Spleen (tissue), 11 donors: Measurements from ENCODE around the gene ABCA12. TPM values are rescaled to one million over a fixed set of nuclear protein-coding genes. Genes with fewer than 3 reads are reported as not detected.

Experiments used
- DNase-seq: peaks from one replicate; pipeline ENCODE4 v3.0.0-alpha.2; 2020
- H3K27ac ChIP-seq, 8 donors: fragments of 200-600 bp; sonication (generic) in 7 of 8; 1 replicate in 4 of 8; 2 replicates in 4 of 8; pipeline versions ENCODE4 v1.5.0 to v1.8.0; 2016 to 2021; ENCODE audit warnings: inconsistent platforms in 4 of 8, mild to moderate bottlenecking in 4 of 8, moderate library complexity in 1 of 8
- H3K27me3 ChIP-seq, 7 donors: fragments of 200-600 bp; sonication (generic) in 6 of 7; replicated peaks in 1 of 7; 1 replicate in 4 of 7; 2 replicates in 3 of 7; pipeline versions ENCODE4 v1.5.0 to v1.8.0; 2016 to 2021; ENCODE audit warnings: inconsistent platforms in 3 of 7, mild to moderate bottlenecking in 1 of 7
- H3K36me3 ChIP-seq, 6 donors: fragments of 200-600 bp; sonication (generic) in 5 of 6; 1 replicate in 4 of 6; 2 replicates in 2 of 6; pipeline versions ENCODE4 v1.5.0 to v1.8.0; 2016 to 2021; ENCODE audit warnings: inconsistent platforms in 2 of 6
- H3K4me1 ChIP-seq, 6 donors: fragments of 200-600 bp; sonication (generic) in 5 of 6; 1 replicate in 3 of 6; 2 replicates in 3 of 6; pipeline versions ENCODE4 v1.5.0 to v1.8.0; 2016 to 2021; ENCODE audit warnings: inconsistent platforms in 3 of 6
- H3K4me3 ChIP-seq, 8 donors: fragments of 200-600 bp; sonication (generic) in 7 of 8; 1 replicate in 4 of 8; 2 replicates in 4 of 8; pipeline versions ENCODE4 v1.5.0 to v1.8.0; 2016 to 2021; ENCODE audit warnings: inconsistent platforms in 4 of 8, mild to moderate bottlenecking in 4 of 8, moderate library complexity in 2 of 8
- H3K9me3 ChIP-seq, 8 donors: fragments of 200-600 bp; sonication (generic) in 7 of 8; 1 replicate in 4 of 8; 2 replicates in 4 of 8; pipeline versions ENCODE4 v1.5.0 to v1.8.0; 2016 to 2021; ENCODE audit warnings: inconsistent platforms in 4 of 8
- POLR2A ChIP-seq, 3 donors: fragments of 450-650 bp; IDR thresholded peaks; one replicate each; pipeline ENCODE4 v1.5.1; 2017; ENCODE audit warnings: antibody characterized with exemption in 3 of 3, mild to moderate bottlenecking in 1 of 3
- POLR2AphosphoS5 ChIP-seq, 3 donors: sonication (generic); formaldehyde crosslinking; IDR thresholded peaks; one replicate each; pipeline ENCODE4 v1.5.1; 2017; ENCODE audit warnings: antibody characterized with exemption in 3 of 3
- WGBS, 5 donors: extraction: QIAGEN DNeasy Blood & Tissue Kit in 3 of 5; methylation state at CpG; one replicate each; pipeline versions ENCODE4 v1.1.5 to v1.1.7; 2013 to 2018; 5-methylcytosine and 5-hydroxymethylcytosine counted together
- intact Hi-C: fragments of 100-400 bp; cut with DNase I; formaldehyde crosslinking; loops from one replicate; pipeline ENCODE4 v1.15.0; 2023; ENCODE audit warnings: low total_unique reads
- polyA plus RNA-seq, 3 donors: library from polyadenylated mRNA; stranded (reverse); fragments of 200-250 nt; gene quantifications; one replicate each; pipeline ENCODE4 v1.2.1, GENCODE V29; 2013
- total RNA-seq, 7 donors: library from RNA; depleted of rRNA in 3 of 7; stranded (reverse); fragments of >200 nt in 3 of 7; fragmentation: NEBNext Ultra II Directional in 4 of 7; extraction: Animal tissue kit (Norgen Biotek cat#: 25700) in 4 of 7; gene quantifications; one replicate each; pipeline versions ENCODE4 v1.1.0 to v1.2.1, GENCODE V29; 2016 to 2021
- TF ChIP-seq, protein P1 (sequence below), 11 experiments: fragments of 200-600 bp in 7 of 11; fragments of 450-650 bp in 4 of 11; sonication (generic) in 4 of 11; IDR thresholded peaks in 8 of 11; conservative IDR thresholded peaks in 3 of 11; 1 replicate in 7 of 11; 2 replicates in 4 of 11; pipeline versions ENCODE4 v1.4.0 to v1.8.0; 2016 to 2021; ENCODE audit warnings: antibody characterized with exemption in 11 of 11, inconsistent platforms in 4 of 11, mild to moderate bottlenecking in 1 of 11
- donor health status: healthy with polysubstance abuse.
- donor health status: DM: no; HTN: no; CAD: no; lungs with moderate emphysema.
- donor health status: DM: no; HTN: no; CAD: no.
- donor health status: Bipolar disorder and iron deficiency.
- donor health status: healthy.
- donor health status: DM: no; HTN: no; CAD: no.
- donor health status: DM: yes; HTN: yes; CAD: no.

The ABCA12 gene
- total and polyA plus RNA-seq, 10 donors, result not detected

DNA sequence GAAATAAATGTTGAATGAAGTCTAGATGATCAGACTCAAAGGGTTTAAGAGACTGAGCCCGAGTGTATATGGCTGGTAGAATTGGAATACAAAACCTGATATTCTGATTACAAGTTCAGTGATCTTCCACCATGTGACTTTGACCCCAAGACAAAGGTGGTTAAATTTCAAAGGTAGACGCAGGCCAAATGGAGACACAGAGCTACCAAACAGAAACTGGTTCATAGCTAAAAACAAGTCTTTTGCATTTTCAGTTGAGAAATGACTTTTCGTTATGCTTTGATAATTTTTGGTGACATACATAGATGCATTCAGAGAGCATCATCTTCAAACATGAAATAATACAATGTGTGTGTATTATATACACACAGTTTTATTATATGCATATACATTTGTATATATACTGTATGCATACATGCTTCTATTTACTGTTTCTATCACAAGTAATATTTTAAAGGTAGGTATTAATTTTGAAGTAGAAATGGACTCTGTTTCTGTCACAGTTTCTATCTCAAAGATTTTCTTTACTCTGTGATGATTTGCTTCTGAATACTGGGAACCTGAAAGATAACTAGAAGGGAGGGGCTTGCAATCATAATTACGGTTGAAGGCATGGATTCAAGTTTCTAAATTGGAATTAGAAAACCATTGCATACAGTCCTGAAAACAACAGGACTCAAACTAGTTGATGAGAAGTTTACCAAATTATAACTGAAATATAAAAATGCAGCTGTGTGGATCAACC is 142.3 kb downstream of the ABCA12 start:
- Histone ChIP-seq H3K4me1 (no peaks in the 10 kb centered on the region), H3K36me3 (no peaks in the 10 kb centered on the region), H3K27ac (no peak overlapping the region), H3K27me3 (no peaks in the 10 kb centered on the region), H3K9me3 (no peaks in the 10 kb centered on the region), H3K4me3 (no peak overlapping the region)
- TF ChIP-seq POLR2AphosphoS5 (IDR thresholded peaks at IDR 0.05) (no peak), POLR2A (IDR thresholded peaks at IDR 0.05) (no peak)
- TF ChIP-seq, protein P1, sequence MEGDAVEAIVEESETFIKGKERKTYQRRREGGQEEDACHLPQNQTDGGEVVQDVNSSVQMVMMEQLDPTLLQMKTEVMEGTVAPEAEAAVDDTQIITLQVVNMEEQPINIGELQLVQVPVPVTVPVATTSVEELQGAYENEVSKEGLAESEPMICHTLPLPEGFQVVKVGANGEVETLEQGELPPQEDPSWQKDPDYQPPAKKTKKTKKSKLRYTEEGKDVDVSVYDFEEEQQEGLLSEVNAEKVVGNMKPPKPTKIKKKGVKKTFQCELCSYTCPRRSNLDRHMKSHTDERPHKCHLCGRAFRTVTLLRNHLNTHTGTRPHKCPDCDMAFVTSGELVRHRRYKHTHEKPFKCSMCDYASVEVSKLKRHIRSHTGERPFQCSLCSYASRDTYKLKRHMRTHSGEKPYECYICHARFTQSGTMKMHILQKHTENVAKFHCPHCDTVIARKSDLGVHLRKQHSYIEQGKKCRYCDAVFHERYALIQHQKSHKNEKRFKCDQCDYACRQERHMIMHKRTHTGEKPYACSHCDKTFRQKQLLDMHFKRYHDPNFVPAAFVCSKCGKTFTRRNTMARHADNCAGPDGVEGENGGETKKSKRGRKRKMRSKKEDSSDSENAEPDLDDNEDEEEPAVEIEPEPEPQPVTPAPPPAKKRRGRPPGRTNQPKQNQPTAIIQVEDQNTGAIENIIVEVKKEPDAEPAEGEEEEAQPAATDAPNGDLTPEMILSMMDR (IDR thresholded peaks at IDR 0.05 in 8 of 11, conservative IDR thresholded peaks at IDR 0.05 in 3 of 11), result no peak
- DNase-seq, result no peak
- intact Hi-C loops, result no loop called here
- 69 to 87% (median 73%) methylated on average over 4 of the region's 4 CpGs for WGBS, 5 donors

DNA sequence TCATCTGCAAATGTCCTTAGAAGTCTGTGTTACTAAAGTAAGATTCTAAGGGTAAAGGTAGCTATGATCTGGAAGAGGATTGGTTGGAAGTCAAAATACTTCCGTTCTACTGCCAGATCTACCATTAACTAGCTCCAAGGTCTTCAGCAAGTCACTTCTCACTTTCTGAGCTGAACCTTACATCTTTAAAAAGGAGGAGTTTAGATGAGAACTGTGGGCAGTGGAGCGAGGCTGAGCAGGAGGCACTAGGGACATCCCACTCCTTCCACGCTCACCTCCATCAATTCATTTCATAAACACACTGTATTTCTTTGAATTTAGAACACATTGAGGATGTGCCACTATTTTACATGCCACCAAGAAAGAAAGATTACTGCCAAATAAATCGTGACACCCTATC is 143.0 kb downstream of the ABCA12 start:
- Histone ChIP-seq H3K4me1 (no peaks in the 10 kb centered on the region), H3K27ac (no peak overlapping the region), H3K9me3 (no peaks in the 10 kb centered on the region), H3K4me3 (no peak overlapping the region), H3K27me3 (no peaks in the 10 kb centered on the region), H3K36me3 (no peaks in the 10 kb centered on the region)
- intact Hi-C loops, result no loop called here
- TF ChIP-seq, protein P1 (IDR thresholded peaks at IDR 0.05 in 8 of 11, conservative IDR thresholded peaks at IDR 0.05 in 3 of 11), result no peak
- TF ChIP-seq POLR2A (IDR thresholded peaks at IDR 0.05) (no peak), POLR2AphosphoS5 (IDR thresholded peaks at IDR 0.05) (no peak)
- no peak for DNase-seq
- 74 to 86% (median 79%) methylated on average over 4 of the region's 4 CpGs for WGBS, 5 donors

DNA sequence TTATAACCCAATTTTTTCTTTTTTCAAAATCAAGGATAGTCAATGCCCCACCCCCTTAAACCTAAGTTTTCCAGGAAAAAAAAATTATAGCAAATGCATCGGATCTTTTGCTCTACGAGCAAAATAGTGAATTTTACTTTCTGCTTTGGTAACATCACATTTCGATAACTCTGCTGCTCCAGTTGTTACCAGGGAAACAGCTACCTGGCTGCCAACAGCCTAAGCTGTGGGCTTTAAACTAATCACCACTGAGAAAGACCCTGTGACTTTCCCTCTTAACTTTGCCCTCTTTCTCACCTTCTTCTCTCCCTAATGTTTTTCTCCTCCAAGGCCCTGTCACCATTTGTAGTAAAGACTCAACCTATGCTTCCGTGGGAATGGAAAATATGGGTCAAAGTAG is 145.5 kb downstream of the ABCA12 start:
- Histone ChIP-seq H3K36me3 (no peaks in the 10 kb centered on the region), H3K27me3 (no peaks in the 10 kb centered on the region), H3K4me1 (no peaks in the 10 kb centered on the region), H3K27ac (no peak overlapping the region), H3K4me3 (no peak overlapping the region), H3K9me3 (no peaks in the 10 kb centered on the region)
- no peak for TF ChIP-seq POLR2AphosphoS5 (IDR thresholded peaks at IDR 0.05)
- TF ChIP-seq, protein P1 (IDR thresholded peaks at IDR 0.05 in 8 of 11, conservative IDR thresholded peaks at IDR 0.05 in 3 of 11), result no peak
- no peak for TF ChIP-seq POLR2A (IDR thresholded peaks at IDR 0.05)
- intact Hi-C loops, result no loop called here
- no peak for DNase-seq
- 83 to 93% (median 85%) methylated on average over 4 of the region's 4 CpGs for WGBS, 5 donors

DNA sequence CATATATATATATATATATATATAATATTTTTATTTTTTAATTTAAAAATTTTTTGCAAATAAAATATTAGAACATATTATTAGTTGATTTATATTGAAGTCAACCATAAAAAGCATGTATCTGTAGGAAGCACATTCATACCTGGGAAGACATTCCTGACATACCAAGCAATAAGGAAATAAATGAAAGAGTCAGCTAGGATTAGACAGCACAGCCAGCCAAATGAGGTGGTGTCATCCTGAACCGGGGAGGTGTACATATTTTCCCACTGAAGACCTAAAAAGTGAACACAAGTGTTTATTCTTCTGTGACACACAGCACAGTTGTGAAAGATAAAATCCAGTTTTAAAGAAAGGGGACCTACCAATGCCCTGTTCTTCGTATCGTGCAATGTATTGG is 149.2 kb downstream of the ABCA12 start:
- TF ChIP-seq POLR2A (IDR thresholded peaks at IDR 0.05) (no peak), POLR2AphosphoS5 (IDR thresholded peaks at IDR 0.05) (no peak)
- TF ChIP-seq, protein P1 (IDR thresholded peaks at IDR 0.05 in 8 of 11, conservative IDR thresholded peaks at IDR 0.05 in 3 of 11), result no peak
- Histone ChIP-seq H3K36me3 (no peaks in the 10 kb centered on the region), H3K4me3 (no peak overlapping the region), H3K27ac (no peak overlapping the region), H3K9me3 (no peaks in the 10 kb centered on the region), H3K4me1 (no peaks in the 10 kb centered on the region), H3K27me3 (no peaks in the 10 kb centered on the region)
- WGBS, 5 donors, result 78 to 92% (median 88%) methylated on average over 3 of the region's 3 CpGs
- intact Hi-C loops, result no loop called here
- DNase-seq, result no peak
